ENCODE data around the gene ARSD. TPM values are rescaled to one million over a fixed set of nuclear protein-coding genes. Genes with fewer than 3 reads are reported as not detected.
A peak's percentile ranks its signal among the peaks of the same experiment; 100 is the strongest.

ARSD gene
- total RNA-seq, 1 donor from 2014 or later: 91.9 TPM

- intact Hi-C loops (cut with DNase I): no loop called here
- Histone ChIP-seq H3K27ac (no peak overlapping the region), H3K27me3 (no peaks in the 10 kb centered on the region), H3K4me1 (no peaks in the 10 kb centered on the region), H3K36me3 (no peaks in the 10 kb centered on the region), H3K9me3 (no peaks in the 10 kb centered on the region), H3K4me3 (no peak overlapping the region)
- no peak for DNase-seq (ENCODE audit: low spot score in 2 of 2)
- no peak for TF ChIP-seq CTCF (IDR thresholded peaks at IDR 0.05)
Measured at GRCh38 chrX:2879670-2880069, 49.5 kb downstream of the ARSD start.

- H3K36me3 ChIP-seq: no peaks in the 10 kb centered on the region
- no peak for TF ChIP-seq CTCF (IDR thresholded peaks at IDR 0.05)
- no peaks in the 10 kb centered on the region for H3K27me3 ChIP-seq
- H3K4me1 ChIP-seq: no peaks in the 10 kb centered on the region
- no peak overlapping the region for H3K27ac ChIP-seq
- H3K9me3 ChIP-seq: no peaks in the 10 kb centered on the region
- intact Hi-C loops (cut with DNase I): no loop called here
- no peak overlapping the region for H3K4me3 ChIP-seq
- DNase-seq (ENCODE audit: low spot score in 2 of 2): no peak
Measured at GRCh38 chrX:2878563-2878962, 50.6 kb downstream of the ARSD start.

GRCh38 chrX:2875798-2876399, 53.2 kb downstream of the ARSD start:
- no peak for DNase-seq (ENCODE audit: low spot score in 2 of 2)
- Histone ChIP-seq H3K36me3 (no peaks in the 10 kb centered on the region), H3K4me3 (no peak overlapping the region), H3K4me1 (no peaks in the 10 kb centered on the region), H3K9me3 (peaks cover 0 to under 1% of the 10 kb centered on the region in 2 donors), H3K27me3 (no peaks in the 10 kb centered on the region), H3K27ac (no peak overlapping the region)
- intact Hi-C loops (cut with DNase I): no loop called here
- TF ChIP-seq CTCF (IDR thresholded peaks at IDR 0.05): peak in 1 of 3 experiments; percentile 18

GRCh38 chrX:2875136-2875481, 54.0 kb downstream of the ARSD start:
- intact Hi-C loops (cut with DNase I): no loop called here
- Histone ChIP-seq H3K27me3 (no peaks in the 10 kb centered on the region), H3K36me3 (no peaks in the 10 kb centered on the region), H3K4me1 (no peaks in the 10 kb centered on the region), H3K27ac (no peak overlapping the region), H3K9me3 (peaks cover 0 to 5% of the 10 kb centered on the region in 2 donors), H3K4me3 (no peak overlapping the region)
- no peak for DNase-seq (ENCODE audit: low spot score in 2 of 2)
- TF ChIP-seq CTCF (IDR thresholded peaks at IDR 0.05): no peak

GRCh38 chrX:2874222-2875135, 54.7 kb downstream of the ARSD start:
- no peak for DNase-seq (ENCODE audit: low spot score in 2 of 2)
- Histone ChIP-seq H3K4me3 (no peak overlapping the region), H3K27ac (no peak overlapping the region), H3K9me3 (peaks cover 0 to 5% of the 10 kb centered on the region in 2 donors), H3K4me1 (no peaks in the 10 kb centered on the region), H3K36me3 (no peaks in the 10 kb centered on the region), H3K27me3 (no peaks in the 10 kb centered on the region)
- intact Hi-C loops (cut with DNase I): no loop called here
- no peak for TF ChIP-seq CTCF (IDR thresholded peaks at IDR 0.05)

Data from ascending aorta (tissue), 2 donors.